Islet of Langerhans (tissue), 1 donor: ENCODE data around the gene NPAS3.

Source experiments
- FAIRE-seq: peaks from one replicate; lab custom pipeline; 2011; peaks lifted over from hg19 to GRCh38; lab: Jason Lieb, UNC

The NPAS3 gene

GRCh38 chr14:33381717-33382116, 443.0 kb downstream of the NPAS3 start:
- FAIRE-seq, result no peak

GRCh38 chr14:33386140-33386539, 447.5 kb downstream of the NPAS3 start:
- FAIRE-seq, result no peak

- FAIRE-seq, result no peak
Measured at GRCh38 chr14:33386781-33387180, 448.1 kb downstream of the NPAS3 start.

GRCh38 chr14:33390335-33390734, 451.7 kb downstream of the NPAS3 start:
- no peak for FAIRE-seq

- no peak for FAIRE-seq
Measured at GRCh38 chr14:33393231-33393894, 454.7 kb downstream of the NPAS3 start.

GRCh38 chr14:33393895-33394368, 455.3 kb downstream of the NPAS3 start:
- FAIRE-seq, result no peak

- FAIRE-seq, result no peak
Measured at GRCh38 chr14:33401311-33401710, 462.6 kb downstream of the NPAS3 start.

GRCh38 chr14:33402604-33403003, 463.9 kb downstream of the NPAS3 start:
- no peak for FAIRE-seq

- FAIRE-seq, result no peak
Measured at GRCh38 chr14:33404054-33404453, 465.4 kb downstream of the NPAS3 start.

GRCh38 chr14:33404964-33405574, 466.4 kb downstream of the NPAS3 start:
- FAIRE-seq, result no peak

- no peak for FAIRE-seq
Measured at GRCh38 chr14:33406766-33407165, 468.1 kb downstream of the NPAS3 start.

- FAIRE-seq, result no peak
Measured at GRCh38 chr14:33408291-33408690, 469.6 kb downstream of the NPAS3 start.

- no peak for FAIRE-seq
Measured at GRCh38 chr14:33412450-33412849, 473.8 kb downstream of the NPAS3 start.

- no peak for FAIRE-seq
Measured at GRCh38 chr14:33413381-33413780, 474.7 kb downstream of the NPAS3 start.

- no peak for FAIRE-seq
Measured at GRCh38 chr14:33414041-33414440, 475.4 kb downstream of the NPAS3 start.

- FAIRE-seq, result no peak
Measured at GRCh38 chr14:33420051-33420627, 481.5 kb downstream of the NPAS3 start.

- FAIRE-seq, result no peak
Measured at GRCh38 chr14:33430414-33431035, 491.8 kb downstream of the NPAS3 start.

- peak; percentile 87 for FAIRE-seq
Measured at GRCh38 chr14:33432407-33433023, 493.8 kb downstream of the NPAS3 start.

- FAIRE-seq, result no peak
Measured at GRCh38 chr14:33433396-33433795, 494.7 kb downstream of the NPAS3 start.

- no peak for FAIRE-seq
Measured at GRCh38 chr14:33435911-33436689, 497.4 kb downstream of the NPAS3 start.

- FAIRE-seq, result no peak
Measured at GRCh38 chr14:33441633-33442032, 503.0 kb downstream of the NPAS3 start.

- no peak for FAIRE-seq
Measured at GRCh38 chr14:33444136-33444535, 505.5 kb downstream of the NPAS3 start.
